H54 (cell line): Measurements from ENCODE around the gene MYO10.

Experiments used
- DNase-seq: peaks from one replicate; pipeline ENCODE4 v3.0.0; 2011; ENCODE audit warnings: low spot score, mixed read lengths; ENCODE audit not compliant: insufficient read length
- FAIRE-seq: peaks from 3 replicates; lab custom pipeline; 2011; peaks lifted over from hg19 to GRCh38; lab: Jason Lieb, UNC
- POLR2A ChIP-seq: IDR thresholded peaks from 2 replicates; pipeline ENCODE4 v1.6.1; 2011; ENCODE audit warnings: low read depth, mild to moderate bottlenecking, low read length

Gene MYO10

GRCh38 chr5:16806711-16807546, 129.2 kb downstream of the MYO10 start:
- FAIRE-seq (no peak), DNase-seq (no peak)
- TF ChIP-seq POLR2A = no peak

- FAIRE-seq = no peak
- TF ChIP-seq POLR2A = no peak
- no peak for DNase-seq
Measured at GRCh38 chr5:16805486-16805885, 130.6 kb downstream of the MYO10 start.

GRCh38 chr5:16803831-16804230, 132.3 kb downstream of the MYO10 start:
- FAIRE-seq (no peak), DNase-seq (no peak)
- no peak for TF ChIP-seq POLR2A

GRCh38 chr5:16800477-16800876, 135.6 kb downstream of the MYO10 start:
- DNase-seq = no peak
- no peak for FAIRE-seq
- no peak for TF ChIP-seq POLR2A

- DNase-seq = no peak
- no peak for TF ChIP-seq POLR2A
- no peak for FAIRE-seq
Measured at GRCh38 chr5:16799796-16800195, 136.3 kb downstream of the MYO10 start.

GRCh38 chr5:16797951-16798350, 138.1 kb downstream of the MYO10 start:
- no peak for DNase-seq
- FAIRE-seq = no peak
- TF ChIP-seq POLR2A = no peak

GRCh38 chr5:16794269-16794913, 141.7 kb downstream of the MYO10 start:
- no peak for FAIRE-seq
- no peak for TF ChIP-seq POLR2A

GRCh38 chr5:16792598-16793275, 143.4 kb downstream of the MYO10 start:
- no peak for TF ChIP-seq POLR2A
- no peak for DNase-seq
- FAIRE-seq = no peak

More at GRCh38 chr5:16794269-16794913, 141.7 kb downstream of the MYO10 start:
- no peak for DNase-seq

GRCh38 chr5:16791904-16792597, 144.0 kb downstream of the MYO10 start:
- no peak for TF ChIP-seq POLR2A
- no peak for DNase-seq
- no peak for FAIRE-seq

- TF ChIP-seq POLR2A = no peak
- FAIRE-seq (peak; percentile 6), DNase-seq (peak; percentile 49)
Measured at GRCh38 chr5:16791036-16791705, 144.9 kb downstream of the MYO10 start.

- no peak for FAIRE-seq
- DNase-seq = no peak
- TF ChIP-seq POLR2A = no peak
Measured at GRCh38 chr5:16788957-16789356, 147.1 kb downstream of the MYO10 start.

GRCh38 chr5:16787278-16787677, 148.8 kb downstream of the MYO10 start:
- no peak for TF ChIP-seq POLR2A
- FAIRE-seq (no peak), DNase-seq (no peak)
